ENCODE data around the gene LRRC52. TPM values are rescaled to one million over a fixed set of nuclear protein-coding genes. Genes with fewer than 3 reads are reported as not detected.

The LRRC52 gene
- total and polyA plus RNA-seq, 2 of the 13 experiments (the other 11 are each of a cell fraction or from before 2014, with no cell fraction given) = not detected

- TF ChIP-seq HNF4G (IDR thresholded peaks at IDR 0.05; ENCODE audit: borderline replicate concordance, low read depth, low read length) = peak; percentile 45; the same call in 1 of the 2 replicates
- TF ChIP-seq HNF4G (CRISPR knock-in tag; IDR thresholded peaks at IDR 0.05; ENCODE audit: borderline replicate concordance, low read depth) = no peak
- peak; percentile 76 for TF ChIP-seq GABPB1 (CRISPR knock-in tag; IDR thresholded peaks at IDR 0.05)
- 0 out of 2 replicates have a peak, but pooled peaks have one; percentile 31 for TF ChIP-seq THAP11 (CRISPR knock-in tag; IDR thresholded peaks at IDR 0.05)
- no peak for TF ChIP-seq CBFB (CRISPR knock-in tag; IDR thresholded peaks at IDR 0.05)
- no peak for TF ChIP-seq AGO2 (optimal IDR thresholded peaks at IDR 0.05; ENCODE audit: low read depth, low read length)
- peak; percentile 66; the same call in 1 of the 2 replicates for TF ChIP-seq SIX4 (CRISPR knock-in tag; IDR thresholded peaks at IDR 0.05)
- no peak for TF ChIP-seq ZNF513 (CRISPR knock-in tag; conservative IDR thresholded peaks at IDR 0.05)
- peak; percentile 44; the same call in 1 of the 2 replicates for TF ChIP-seq POLR2AphosphoS5 (IDR thresholded peaks at IDR 0.05; ENCODE audit: low read depth, low read length)
- no peak for TF ChIP-seq MTF1 (CRISPR knock-in tag; IDR thresholded peaks at IDR 0.05)
- TF ChIP-seq ZNF605 (CRISPR knock-in tag; IDR thresholded peaks at IDR 0.05) = no peak; the same call in 1 of the 2 replicates
- no peak for TF ChIP-seq GATAD1 (CRISPR knock-in tag; IDR thresholded peaks at IDR 0.05)
- TF ChIP-seq, protein P1, sequence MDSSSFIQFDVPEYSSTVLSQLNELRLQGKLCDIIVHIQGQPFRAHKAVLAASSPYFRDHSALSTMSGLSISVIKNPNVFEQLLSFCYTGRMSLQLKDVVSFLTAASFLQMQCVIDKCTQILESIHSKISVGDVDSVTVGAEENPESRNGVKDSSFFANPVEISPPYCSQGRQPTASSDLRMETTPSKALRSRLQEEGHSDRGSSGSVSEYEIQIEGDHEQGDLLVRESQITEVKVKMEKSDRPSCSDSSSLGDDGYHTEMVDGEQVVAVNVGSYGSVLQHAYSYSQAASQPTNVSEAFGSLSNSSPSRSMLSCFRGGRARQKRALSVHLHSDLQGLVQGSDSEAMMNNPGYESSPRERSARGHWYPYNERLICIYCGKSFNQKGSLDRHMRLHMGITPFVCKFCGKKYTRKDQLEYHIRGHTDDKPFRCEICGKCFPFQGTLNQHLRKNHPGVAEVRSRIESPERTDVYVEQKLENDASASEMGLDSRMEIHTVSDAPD (CRISPR knock-in tag; IDR thresholded peaks at IDR 0.05) = no peak
- TF ChIP-seq MXI1 (IDR thresholded peaks at IDR 0.05; ENCODE audit: borderline replicate concordance, low read depth, low read length) = peak; percentile 77; the same call in 1 of the 3 replicates
- TF ChIP-seq ZNF577 (CRISPR knock-in tag; IDR thresholded peaks at IDR 0.05; ENCODE audit: borderline replicate concordance, low read depth) = no peak
- TF ChIP-seq NPAS2 (CRISPR knock-in tag; IDR thresholded peaks at IDR 0.05; ENCODE audit: borderline replicate concordance) = no peak
- no peak for TF ChIP-seq NR2F2 (IDR thresholded peaks at IDR 0.05; ENCODE audit: borderline replicate concordance, low read depth)
- no peak for TF ChIP-seq ZBTB21 (CRISPR knock-in tag; IDR thresholded peaks at IDR 0.05)
- TF ChIP-seq HOXA5 (CRISPR knock-in tag; IDR thresholded peaks at IDR 0.05) = no peak
- TF ChIP-seq NFKB2 (CRISPR knock-in tag; IDR thresholded peaks at IDR 0.05; ENCODE audit: borderline replicate concordance) = peak; percentile 52; the same call in 1 of the 2 replicates
- TF ChIP-seq MTA3 (CRISPR knock-in tag; IDR thresholded peaks at IDR 0.05) = no peak
- TF ChIP-seq MYNN (CRISPR knock-in tag; IDR thresholded peaks at IDR 0.05; ENCODE audit: low read depth) = peak; percentile 70; the same call in 1 of the 2 replicates
- TF ChIP-seq NCOA5 (CRISPR knock-in tag; IDR thresholded peaks at IDR 0.05) = no peak
- no peak for TF ChIP-seq ZBTB49 (CRISPR knock-in tag; IDR thresholded peaks at IDR 0.05; ENCODE audit: borderline replicate concordance)
- no peak for TF ChIP-seq PHB2 (IDR thresholded peaks at IDR 0.05; ENCODE audit: partially characterized antibody)
- no peak for TF ChIP-seq ZNF773 (CRISPR knock-in tag; IDR thresholded peaks at IDR 0.05; ENCODE audit: borderline replicate concordance)
- no peak for TF ChIP-seq ZFP62 (CRISPR knock-in tag; IDR thresholded peaks at IDR 0.05)
Observed at GRCh38 chr1:165597883-165598675, 54.3 kb downstream of the LRRC52 start (continued).

All from HepG2 (cell line).